SIG-M5 treated with dmso at 0.1 percent for 504 hours (cell line): Measurements from ENCODE around the gene MAP2K7.
"Not testable (repeated sequence)": the region's sequence is repeated elsewhere in the genome, so short reads cannot be mapped to it uniquely, and the experiment has no call there.

ENCODE experiments used
- DNase-seq: peaks from one replicate; lab custom pipeline; 2025; ENCODE audit not compliant: unreplicated experiment; lab: John Stamatoyannopoulos, UW

The MAP2K7 gene

GRCh38 chr19:7883105-7883504 lies 20.6 kb upstream of the MAP2K7 start:
- no peak for DNase-seq

GRCh38 chr19:7883796-7884570 lies 19.7 kb upstream of the MAP2K7 start:
- DNase-seq, result no peak

DNA sequence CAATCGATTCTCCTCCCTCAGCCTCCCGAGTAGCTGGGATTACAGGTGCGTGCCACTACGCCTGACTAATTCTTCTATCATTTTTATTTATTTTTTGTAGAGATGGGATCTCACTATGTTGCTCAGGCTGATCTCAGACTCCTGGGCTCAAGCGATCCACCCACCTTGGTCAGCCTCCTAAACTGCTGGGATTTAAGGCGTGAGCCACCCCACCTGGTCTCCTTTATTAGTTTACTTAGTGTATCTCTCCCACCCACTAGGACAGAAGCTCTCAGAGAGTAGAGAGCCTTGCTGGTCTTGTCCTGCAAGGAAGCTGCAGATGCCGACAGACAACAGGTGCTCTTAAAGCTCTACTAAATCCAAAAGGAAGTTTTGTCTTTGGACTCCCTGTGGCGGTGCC lies 17.9 kb upstream of the MAP2K7 start:
- DNase-seq, result no peak

- DNase-seq, result no peak
Measured at GRCh38 chr19:7887408-7888144, 16.1 kb upstream of the MAP2K7 start.

- no peak for DNase-seq
Measured at GRCh38 chr19:7888145-7888825, 15.4 kb upstream of the MAP2K7 start, which contains the start of gene LRRC8E. TSS of gene LRRC8E (plus strand) at chr19:7888510. CDS start at chr19:7895604, 7,094 bp downstream.

GRCh38 chr19:7888826-7889217 lies 14.9 kb upstream of the MAP2K7 start:
- no peak for DNase-seq

- not testable (repeated sequence) for DNase-seq
Measured at GRCh38 chr19:7893362-7894101, 10.1 kb upstream of the MAP2K7 start.

DNA sequence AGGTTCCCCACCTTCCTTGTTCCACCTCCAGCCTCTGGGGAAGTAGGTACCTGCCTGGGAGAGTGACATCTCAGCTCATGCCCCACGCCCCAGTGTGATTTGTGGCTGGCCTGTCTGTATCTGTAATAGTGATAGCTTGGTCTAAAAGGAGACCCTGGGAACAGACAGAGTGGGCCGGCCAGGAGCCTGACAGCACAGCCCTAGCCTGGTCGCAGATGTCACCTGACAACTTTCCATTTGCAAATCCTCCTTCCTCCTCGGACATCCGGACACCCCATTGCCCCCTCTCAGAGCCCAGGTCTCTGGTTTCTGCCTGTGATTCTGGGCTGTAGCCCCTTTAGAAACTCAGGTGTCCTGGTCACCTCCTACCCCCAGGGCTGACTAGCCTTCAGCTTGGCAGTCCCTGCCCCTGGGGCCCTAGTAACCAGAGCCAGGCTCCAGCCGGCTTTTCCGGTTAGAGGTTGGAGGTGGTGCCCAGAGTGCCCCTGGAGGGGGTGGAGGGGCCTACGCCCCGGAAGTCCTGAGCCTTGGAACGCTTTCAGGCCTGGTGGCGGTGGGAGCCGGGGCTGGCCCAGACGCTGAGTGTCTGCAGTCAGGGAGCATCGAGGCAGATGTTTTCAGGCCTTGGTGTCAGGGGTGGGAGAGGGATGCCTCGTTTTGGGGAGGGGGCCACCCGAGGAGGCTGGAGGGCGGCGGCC lies 8.9 kb upstream of the MAP2K7 start:
- no peak for DNase-seq

DNA sequence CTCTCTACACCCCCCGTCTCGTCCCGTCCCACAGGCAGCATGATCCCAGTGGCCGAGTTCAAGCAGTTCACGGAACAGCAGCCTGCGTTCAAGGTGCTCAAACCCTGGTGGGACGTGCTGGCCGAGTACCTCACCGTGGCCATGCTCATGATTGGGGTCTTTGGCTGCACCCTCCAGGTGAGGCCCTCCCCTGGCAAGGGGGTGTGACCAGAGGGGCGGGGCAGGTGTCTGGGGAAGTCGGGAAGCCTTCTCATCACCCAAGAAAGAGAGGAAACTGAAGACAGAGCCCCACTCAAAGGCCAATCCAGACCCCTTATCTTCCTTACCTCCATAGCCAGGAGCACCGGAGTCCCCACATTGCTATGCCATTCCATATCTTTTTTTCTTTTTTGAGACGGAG lies 8.1 kb upstream of the MAP2K7 start:
- DNase-seq, result no peak

- no peak for DNase-seq
Measured at GRCh38 chr19:7897292-7897691, 6.4 kb upstream of the MAP2K7 start.

DNA sequence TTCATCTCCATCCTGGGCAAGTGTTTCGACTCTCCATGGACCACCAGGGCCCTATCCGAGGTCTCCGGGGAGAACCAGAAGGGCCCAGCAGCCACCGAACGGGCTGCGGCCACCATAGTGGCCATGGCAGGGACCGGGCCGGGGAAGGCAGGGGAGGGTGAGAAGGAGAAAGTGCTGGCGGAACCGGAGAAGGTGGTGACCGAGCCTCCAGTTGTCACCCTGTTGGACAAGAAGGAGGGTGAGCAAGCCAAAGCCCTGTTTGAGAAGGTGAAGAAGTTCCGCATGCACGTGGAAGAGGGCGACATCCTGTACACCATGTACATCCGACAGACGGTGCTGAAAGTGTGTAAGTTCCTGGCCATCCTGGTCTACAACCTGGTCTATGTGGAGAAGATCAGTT lies 4.7 kb upstream of the MAP2K7 start:
- no peak for DNase-seq

DNA sequence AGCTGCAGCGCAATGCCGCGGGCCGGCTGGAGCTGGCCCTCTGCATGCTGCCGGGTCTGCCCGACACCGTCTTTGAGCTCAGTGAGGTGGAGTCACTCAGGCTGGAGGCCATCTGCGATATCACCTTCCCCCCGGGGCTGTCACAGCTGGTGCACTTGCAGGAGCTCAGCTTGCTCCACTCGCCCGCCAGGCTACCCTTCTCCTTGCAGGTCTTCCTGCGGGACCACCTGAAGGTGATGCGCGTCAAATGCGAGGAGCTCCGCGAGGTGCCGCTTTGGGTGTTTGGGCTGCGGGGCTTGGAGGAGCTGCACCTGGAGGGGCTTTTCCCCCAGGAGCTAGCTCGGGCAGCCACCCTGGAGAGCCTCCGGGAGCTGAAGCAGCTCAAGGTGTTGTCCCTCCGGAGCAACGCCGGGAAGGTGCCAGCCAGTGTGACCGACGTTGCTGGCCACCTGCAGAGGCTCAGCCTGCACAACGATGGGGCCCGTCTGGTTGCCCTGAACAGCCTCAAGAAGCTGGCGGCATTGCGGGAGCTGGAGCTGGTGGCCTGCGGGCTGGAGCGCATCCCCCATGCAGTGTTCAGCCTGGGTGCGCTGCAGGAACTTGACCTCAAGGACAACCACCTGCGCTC lies 3.8 kb upstream of the MAP2K7 start:
- DNase-seq, result no peak

DNA sequence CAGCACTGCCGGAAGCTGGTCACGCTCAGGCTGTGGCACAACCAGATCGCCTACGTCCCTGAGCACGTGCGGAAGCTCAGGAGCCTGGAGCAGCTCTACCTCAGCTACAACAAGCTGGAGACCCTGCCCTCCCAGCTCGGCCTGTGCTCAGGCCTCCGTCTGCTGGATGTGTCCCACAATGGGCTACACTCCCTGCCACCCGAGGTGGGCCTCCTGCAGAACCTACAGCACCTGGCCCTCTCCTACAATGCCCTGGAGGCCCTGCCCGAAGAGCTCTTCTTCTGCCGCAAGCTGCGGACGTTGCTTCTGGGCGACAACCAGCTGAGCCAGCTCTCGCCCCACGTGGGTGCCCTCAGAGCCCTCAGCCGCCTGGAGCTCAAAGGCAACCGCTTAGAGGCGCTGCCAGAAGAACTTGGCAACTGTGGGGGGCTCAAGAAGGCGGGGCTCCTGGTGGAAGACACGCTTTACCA lies 3.2 kb upstream of the MAP2K7 start:
- DNase-seq, result no peak

- no peak for DNase-seq
Measured at GRCh38 chr19:7900931-7901330, 2.7 kb upstream of the MAP2K7 start.

GRCh38 chr19:7901337-7901736 lies 2.3 kb upstream of the MAP2K7 start:
- DNase-seq, result no peak

GRCh38 chr19:7902796-7903243 lies 857 bp upstream of the MAP2K7 start:
- DNase-seq, result no peak

DNA sequence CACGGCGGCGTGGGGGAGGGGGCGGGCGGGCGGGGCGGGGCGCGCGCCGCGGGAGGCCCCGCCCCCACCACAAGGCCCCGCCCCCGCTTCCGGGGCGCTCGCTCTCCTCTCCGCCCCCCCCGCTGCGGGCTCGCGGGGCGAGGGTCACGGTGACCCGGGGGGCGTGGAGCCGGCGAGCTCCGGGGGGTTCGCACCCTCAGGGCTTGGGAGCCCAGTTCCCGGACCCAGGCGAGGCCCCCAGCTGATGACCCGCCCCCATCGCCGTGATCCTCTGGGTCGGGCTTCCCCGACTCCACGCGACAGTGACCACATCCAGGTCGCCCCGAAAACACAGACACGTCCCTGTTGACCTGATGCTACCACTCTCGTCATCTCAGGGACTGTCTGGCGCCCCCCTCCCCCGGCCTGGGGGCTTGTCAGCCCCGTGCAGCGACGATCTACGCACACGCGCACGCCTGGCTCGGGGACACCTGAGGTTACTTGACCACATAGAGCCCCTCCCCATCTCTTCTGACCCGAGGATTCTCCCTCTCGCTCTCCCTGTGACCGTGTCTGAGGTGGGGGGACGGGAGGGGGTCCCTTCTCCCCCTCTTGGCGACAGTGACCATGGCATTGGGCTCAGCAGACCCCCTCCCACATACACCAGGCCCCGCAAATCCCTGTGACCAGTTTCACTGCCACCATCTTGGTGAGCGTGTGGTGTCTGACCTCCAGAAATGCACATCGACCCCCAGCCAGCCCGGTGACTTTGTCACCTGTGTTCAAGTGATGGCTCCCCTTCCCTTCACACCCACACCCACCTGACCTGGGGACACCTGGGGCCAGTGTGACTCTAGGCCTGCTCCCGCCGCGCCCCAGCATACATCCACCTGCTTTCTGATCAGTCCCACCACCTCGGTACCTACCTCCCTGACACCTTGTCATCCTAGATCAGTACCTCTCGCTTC lies 670 bp downstream of the MAP2K7 start:
- DNase-seq, result no peak

DNA sequence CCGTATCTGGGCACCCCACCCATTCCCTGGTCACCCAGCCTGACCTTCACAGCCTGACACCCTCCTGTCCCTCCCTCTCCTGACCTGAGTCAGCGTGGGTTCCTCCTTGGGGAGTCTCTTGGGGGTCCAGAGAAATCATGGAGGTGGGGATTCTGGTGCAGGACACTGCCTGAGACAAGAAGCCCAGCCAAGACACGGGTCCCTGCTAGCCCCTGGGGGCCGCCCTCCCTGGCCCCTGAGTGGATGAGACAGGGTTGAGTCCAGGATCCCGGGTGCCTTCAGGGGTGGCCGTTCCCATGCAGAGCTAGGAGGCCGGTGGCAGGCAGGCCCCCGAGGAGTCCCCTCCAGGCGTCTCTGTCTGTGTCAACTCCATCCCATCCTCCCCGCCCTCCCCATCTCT lies 1.6 kb downstream of the MAP2K7 start:
- no peak for DNase-seq

- DNase-seq, result no peak
Measured at GRCh38 chr19:7905859-7906258, 2.2 kb downstream of the MAP2K7 start.
